Cortex of kidney (tissue), 1 donor: ENCODE data around the gene KCNQ4.

ENCODE experiments used
- DNase-seq: peaks from one replicate; lab custom pipeline; 2025; lab: John Stamatoyannopoulos, UW

Gene KCNQ4

DNA sequence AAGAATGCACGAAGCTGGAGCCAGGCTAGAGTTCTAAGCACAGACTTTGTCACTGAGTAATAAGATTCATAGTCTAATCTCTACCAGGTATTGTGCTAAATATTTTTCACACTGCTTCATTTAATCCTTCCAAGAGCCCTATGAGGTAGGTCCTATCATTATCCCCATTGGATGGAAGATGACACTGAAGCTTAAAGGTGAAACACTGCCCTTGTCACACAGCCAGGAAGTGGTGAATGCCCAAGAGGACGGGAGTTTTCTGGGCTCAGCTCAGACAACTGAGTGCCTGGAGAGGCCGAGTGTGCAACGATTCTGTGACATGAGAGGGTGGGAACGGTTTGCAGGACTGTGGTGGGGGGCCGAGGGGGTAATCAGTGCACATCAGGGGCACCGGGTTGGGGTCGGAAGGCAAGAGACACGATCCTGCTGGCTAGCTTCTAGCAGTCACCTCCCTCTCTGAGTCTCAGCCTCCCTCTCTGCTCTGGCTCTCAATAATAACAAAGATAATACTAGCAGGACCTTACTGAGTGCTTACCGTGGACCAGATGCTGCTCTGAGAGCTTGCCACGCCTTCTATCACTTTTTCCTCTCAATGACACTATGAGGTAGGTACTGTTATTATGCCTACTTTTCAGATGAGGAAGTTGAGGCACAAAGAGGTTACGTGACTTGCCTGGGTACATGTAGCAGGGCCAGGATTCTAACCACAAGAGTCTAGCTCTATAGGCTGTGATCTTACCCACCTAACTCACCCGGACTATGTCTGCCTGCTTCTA is 12.4 kb downstream of the KCNQ4 start:
- no peak for DNase-seq

- no peak for DNase-seq
These were observed 13.5 kb downstream of the KCNQ4 start for GRCh38 chr1:40796939-40797667.

DNA sequence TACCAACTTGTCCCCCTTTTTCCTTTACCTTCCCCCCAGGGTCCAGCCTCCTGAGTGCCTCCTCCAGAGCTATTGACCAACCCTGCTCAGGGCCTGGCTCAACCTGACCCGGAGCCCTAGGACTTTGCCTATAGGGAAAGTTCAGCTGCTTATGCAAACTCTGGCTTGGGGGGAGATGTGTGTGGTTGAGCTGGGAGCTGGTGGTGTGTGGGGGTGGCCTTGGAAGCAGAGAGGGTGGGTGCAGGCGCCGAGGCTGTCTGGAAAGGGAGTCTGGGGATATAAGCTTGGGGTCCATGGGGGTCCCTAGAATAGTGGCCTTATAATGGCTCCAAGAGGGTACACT is 14.1 kb downstream of the KCNQ4 start:
- no peak for DNase-seq

- DNase-seq: no peak
These were observed 15.0 kb downstream of the KCNQ4 start for GRCh38 chr1:40798366-40799281.

DNA sequence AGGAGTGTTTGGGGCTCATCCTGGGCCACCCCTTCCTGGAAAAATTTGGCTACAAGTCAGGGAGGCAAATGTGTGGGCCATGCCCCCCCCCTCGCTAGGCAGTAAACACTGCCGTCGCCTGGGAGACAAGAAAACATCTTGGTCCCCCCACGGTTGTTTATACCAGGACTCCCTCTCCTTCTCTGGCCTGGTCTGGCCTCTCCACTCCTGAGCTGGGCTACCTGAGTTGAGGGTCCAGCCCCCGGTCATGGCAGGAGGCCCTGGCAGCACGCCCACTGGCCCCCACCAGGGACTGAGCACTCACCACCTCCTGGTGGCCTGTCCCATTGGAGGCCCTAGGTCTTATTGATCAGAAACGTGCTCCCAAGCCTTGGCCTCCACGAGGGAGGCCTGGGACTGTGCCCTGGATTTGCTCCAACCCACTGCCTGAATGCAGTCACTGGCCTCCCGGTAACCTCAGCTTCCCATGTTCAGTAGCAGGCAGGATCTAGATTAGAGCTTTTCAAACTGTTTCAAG is 15.8 kb downstream of the KCNQ4 start:
- DNase-seq: no peak

DNA sequence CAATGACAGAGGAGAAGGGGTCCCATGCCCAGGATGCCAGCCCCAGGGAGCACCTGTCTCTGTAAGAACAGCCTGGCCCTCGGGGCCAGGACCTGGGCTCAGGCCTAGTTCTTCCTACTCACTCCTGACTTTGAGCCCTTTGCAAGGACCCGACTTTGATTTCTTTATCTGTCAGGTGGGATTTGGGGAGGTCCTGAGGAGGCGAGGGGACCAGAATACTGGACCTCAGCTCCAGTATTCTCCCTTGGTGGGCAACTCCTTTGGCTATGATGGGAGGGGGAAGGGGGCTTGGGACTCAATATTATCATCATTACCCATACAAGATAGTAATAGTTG is 18.1 kb downstream of the KCNQ4 start:
- DNase-seq: no peak

GRCh38 chr1:40802078-40802741 is 18.6 kb downstream of the KCNQ4 start:
- peak; percentile 28 for DNase-seq

- DNase-seq: no peak
These were observed 19.1 kb downstream of the KCNQ4 start for GRCh38 chr1:40802742-40803113.

- DNase-seq: no peak
These were observed 19.9 kb downstream of the KCNQ4 start for GRCh38 chr1:40803447-40803846.

DNA sequence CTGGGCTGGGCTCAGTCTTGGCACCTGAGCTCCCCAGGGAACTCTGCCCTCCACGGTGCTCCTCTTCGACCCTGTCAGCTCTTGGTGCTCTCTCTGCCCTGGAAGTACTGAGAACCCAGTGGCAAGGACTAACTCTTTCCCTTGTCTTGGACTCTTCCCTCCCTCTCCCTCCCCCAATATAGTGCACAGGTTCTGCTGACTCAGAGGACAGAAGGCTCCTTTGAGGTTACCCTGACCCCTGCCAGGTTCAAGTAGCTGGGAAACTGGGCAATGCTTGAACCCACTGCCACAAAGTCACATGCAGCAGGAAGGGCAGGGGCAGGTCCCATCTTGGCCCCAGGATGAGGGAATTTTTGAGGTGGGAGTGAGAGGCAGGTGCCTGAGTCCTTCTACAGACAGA is 20.3 kb downstream of the KCNQ4 start:
- no peak for DNase-seq

DNA sequence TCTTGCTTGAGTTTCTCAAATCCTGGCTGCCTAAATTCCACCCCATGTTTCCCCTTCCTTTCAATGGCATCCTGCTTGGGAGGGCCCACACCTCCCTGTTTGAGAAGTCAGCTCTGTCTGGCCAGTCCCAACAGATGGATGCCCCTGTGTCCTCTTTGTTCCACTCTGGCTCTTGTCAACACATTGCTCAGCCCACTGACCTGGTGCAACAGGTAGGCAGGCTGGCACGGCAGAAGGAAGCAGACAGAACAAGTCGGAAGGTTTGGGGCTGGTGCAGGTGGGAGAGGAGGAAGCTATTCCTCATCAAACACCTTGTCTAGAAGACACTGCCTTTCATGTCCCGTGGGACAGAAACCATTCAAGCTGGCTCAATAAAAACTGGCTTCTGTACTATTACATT is 22.7 kb downstream of the KCNQ4 start:
- no peak for DNase-seq

- DNase-seq: no peak
These were observed 23.4 kb downstream of the KCNQ4 start for GRCh38 chr1:40806731-40807695.

DNA sequence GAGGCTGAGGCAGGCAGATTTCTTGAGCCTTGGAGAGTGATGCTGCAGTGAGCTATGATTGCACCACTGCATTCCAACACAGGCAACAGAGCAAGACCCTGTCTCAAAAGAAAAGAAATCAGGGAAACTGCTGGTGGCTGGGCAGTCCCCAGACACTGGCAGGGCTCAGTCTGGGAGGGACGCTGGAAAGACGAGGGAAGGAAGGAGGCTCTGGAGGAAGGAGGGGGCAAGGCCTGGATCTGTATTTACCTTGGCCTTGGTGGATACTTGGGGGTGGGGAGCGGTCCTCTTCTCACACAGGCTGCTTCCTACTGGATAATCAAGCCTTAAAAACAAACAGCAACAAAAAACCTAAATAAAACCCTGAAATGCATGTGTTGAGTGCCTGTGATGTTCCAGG is 24.4 kb downstream of the KCNQ4 start:
- DNase-seq: no peak

- no peak for DNase-seq
These were observed 24.9 kb downstream of the KCNQ4 start for GRCh38 chr1:40808444-40808843.

DNA sequence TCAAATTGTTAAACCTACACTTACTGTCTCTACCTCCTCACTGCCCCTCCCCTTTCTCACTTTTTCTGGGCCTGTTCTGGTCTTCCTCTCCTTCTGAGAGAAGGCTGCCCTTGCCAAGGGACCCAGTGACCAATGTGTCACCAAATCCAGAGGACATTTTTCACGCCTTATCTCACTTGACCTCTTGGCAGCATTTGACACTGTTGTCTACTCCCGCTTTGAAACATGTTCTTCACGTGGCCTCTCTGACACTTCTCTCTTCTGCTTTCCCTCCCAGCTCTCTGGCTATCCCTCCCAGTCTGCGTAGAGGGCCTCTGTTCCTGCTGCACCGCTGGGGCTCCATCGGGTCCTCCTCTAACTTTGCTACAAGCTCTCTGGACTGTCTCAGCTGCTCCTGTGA is 25.3 kb downstream of the KCNQ4 start:
- no peak for DNase-seq

- no peak for DNase-seq
These were observed 27.3 kb downstream of the KCNQ4 start for GRCh38 chr1:40810927-40811326.

DNA sequence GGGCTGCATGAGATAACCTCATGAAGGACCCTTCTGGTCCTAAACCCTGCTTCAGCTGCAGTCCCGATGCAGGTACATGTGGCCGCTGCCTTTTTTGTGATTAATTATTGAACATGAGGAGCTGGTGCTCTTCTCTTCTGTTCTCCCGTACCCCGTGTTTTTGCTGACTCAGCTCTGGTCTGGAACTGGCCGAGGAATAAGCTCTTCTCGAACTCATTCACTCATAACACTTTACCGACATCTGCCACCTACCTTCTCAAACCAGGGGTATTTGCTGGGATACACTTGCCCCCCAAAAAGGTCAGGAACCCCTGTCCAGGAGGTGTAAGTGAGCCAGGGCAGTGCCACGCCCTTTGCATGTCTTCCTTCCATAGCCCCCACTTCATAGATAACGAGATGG is 31.8 kb downstream of the KCNQ4 start:
- DNase-seq: no peak

DNA sequence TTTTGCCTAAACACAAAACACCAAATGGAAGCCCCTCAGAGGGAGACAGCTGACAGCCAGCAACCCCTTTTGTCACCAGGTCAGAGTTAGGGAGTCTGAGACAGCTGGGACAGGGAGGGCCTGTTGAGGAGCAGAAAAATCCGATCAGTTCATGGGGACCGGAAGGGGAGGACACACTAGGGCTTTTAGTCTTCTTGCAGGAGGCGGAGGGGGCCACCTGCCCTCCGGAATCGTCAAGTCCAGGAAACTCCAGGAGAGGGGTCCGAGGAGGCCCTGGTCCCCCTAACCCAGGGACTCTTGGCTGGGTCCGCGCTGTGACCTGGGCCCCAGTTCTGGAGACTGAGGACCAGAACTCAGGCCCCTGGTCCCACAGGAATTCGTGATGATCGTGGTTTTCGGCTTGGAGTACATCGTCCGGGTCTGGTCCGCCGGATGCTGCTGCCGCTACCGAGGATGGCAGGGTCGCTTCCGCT is 34.2 kb downstream of the KCNQ4 start:
- DNase-seq: no peak

GRCh38 chr1:40818264-40818961 is 34.8 kb downstream of the KCNQ4 start:
- DNase-seq: no peak

DNA sequence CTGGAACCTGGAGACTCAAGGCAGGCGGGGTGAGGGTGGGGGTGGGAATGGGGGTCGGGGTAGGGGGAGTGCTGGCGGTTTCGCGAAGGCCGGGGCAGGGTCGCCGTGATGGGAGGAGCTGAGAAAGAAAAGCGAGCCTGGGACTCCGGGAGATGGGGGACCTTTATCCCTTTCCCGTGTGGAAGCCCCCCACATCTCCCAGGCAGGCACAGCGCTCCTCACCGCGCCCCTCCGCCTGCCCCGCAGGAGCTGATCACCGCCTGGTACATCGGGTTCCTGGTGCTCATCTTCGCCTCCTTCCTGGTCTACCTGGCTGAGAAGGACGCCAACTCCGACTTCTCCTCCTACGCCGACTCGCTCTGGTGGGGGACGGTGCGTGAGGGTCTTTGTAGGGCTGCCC is 35.5 kb downstream of the KCNQ4 start:
- no peak for DNase-seq
